Heart left ventricle (tissue), 16 donors: ENCODE results near the gene PHC3. TPM values are rescaled to one million over a fixed set of nuclear protein-coding genes. Genes with fewer than 3 reads are reported as not detected.

Experiments used
- ATAC-seq, 4 donors: fragments of 200-7000 bp; cut with Tn5 transposase; one replicate each; pipeline ENCODE4 v1.9.1; 2020 to 2022; ENCODE audit warnings: moderate library complexity in 4 of 4, mild to moderate bottlenecking in 3 of 4, moderate number of reproducible peaks in 1 of 4
- DNase-seq, 5 donors: peaks; one replicate each; pipeline ENCODE4 v3.0.0-alpha.2; 2020
- H3K27ac ChIP-seq, 12 donors: fragments of 200-600 bp; sonication (generic) in 4 of 12; one replicate each; pipeline versions ENCODE4 v1.5.0 to v1.8.0; 2016 to 2022; ENCODE audit warnings: mild to moderate bottlenecking in 2 of 12
- H3K27me3 ChIP-seq, 9 donors: fragments of 200-600 bp; sonication (generic) in 2 of 9; one replicate each; pipeline versions ENCODE4 v1.5.1 to v1.8.0; 2016 to 2022; ENCODE audit warnings: mild to moderate bottlenecking in 3 of 9
- H3K36me3 ChIP-seq, 9 donors: fragments of 200-600 bp; sonication (generic) in 2 of 9; one replicate each; pipeline versions ENCODE4 v1.5.0 to v1.8.0; 2018 to 2022; ENCODE audit warnings: mild to moderate bottlenecking in 2 of 9
- H3K4me1 ChIP-seq, 12 donors: fragments of 200-600 bp; sonication (generic) in 4 of 12; one replicate each; pipeline versions ENCODE4 v1.5.0 to v1.8.0; 2016 to 2022; ENCODE audit warnings: mild to moderate bottlenecking in 3 of 12
- H3K4me3 ChIP-seq, 12 donors: fragments of 200-600 bp; sonication (generic) in 4 of 12; one replicate each; pipeline versions ENCODE4 v1.5.0 to v1.8.0; 2017 to 2022; ENCODE audit warnings: mild to moderate bottlenecking in 9 of 12, moderate library complexity in 4 of 12
- H3K9me3 ChIP-seq, 12 donors: fragments of 200-600 bp; sonication (generic) in 4 of 12; one replicate each; pipeline versions ENCODE4 v1.5.0 to v1.8.0; 2016 to 2022; ENCODE audit warnings: mild to moderate bottlenecking in 1 of 12
- POLR2A ChIP-seq, 2 donors: fragments of 450-650 bp; IDR thresholded peaks; one replicate each; pipeline ENCODE4 v1.6.1; 2017; ENCODE audit warnings: antibody characterized with exemption in 2 of 2, mild to moderate bottlenecking in 2 of 2, moderate library complexity in 2 of 2
- WGBS, 4 donors: extraction: QIAGEN DNeasy Blood & Tissue Kit in 2 of 4; methylation state at CpG; one replicate each; pipeline versions ENCODE4 v1.1.5 to v1.1.7; 2013 to 2018; 5-methylcytosine and 5-hydroxymethylcytosine counted together
- intact Hi-C, 10 donors: fragments of 100-400 bp; cut with DNase I; formaldehyde crosslinking; loops; one replicate each; pipeline versions ENCODE4 v1.11.1 to v1.14.2; 2022
- polyA plus RNA-seq, 2 donors: library from polyadenylated mRNA; stranded (reverse); fragments of 200-250 nt; gene quantifications; one replicate each; pipeline ENCODE4 v1.2.3, GENCODE V29; 2013
- total RNA-seq, 9 donors: library from RNA; depleted of rRNA in 2 of 9; stranded (reverse); fragments of >200 nt in 2 of 9; fragmentation: NEBNext Ultra II Directional in 3 of 9; extraction: Animal tissue kit (Norgen Biotek cat#: 25700) in 3 of 9; gene quantifications; one replicate each; pipeline versions ENCODE4 v1.1.0 to v1.2.4, GENCODE V29; 2016 to 2023
- TF ChIP-seq, protein P1 (sequence below), 12 donors: fragments of 200-600 bp; sonication (generic) in 4 of 12; IDR thresholded peaks; one replicate each; pipeline versions ENCODE4 v1.5.0 to v1.8.0; 2018 to 2022; ENCODE audit warnings: antibody characterized with exemption in 12 of 12, mild to moderate bottlenecking in 5 of 12
- donor health status: ischemic (EF 13 %, LVEDD 7.1; RV severe dilation, severe dysfunction).
- donor health status: healthy with polysubstance abuse.
- donor health status: DM: no; HTN: yes; CAD: no.
- donor health status: DM: no; HTN: no; CAD: no.
- donor health status: ischemic (EF 25% LVEDD 6.9; RV normal size, moderate dysfunction).
- donor health status: ischemic (EF 25% LVEDD 5.7; RV mildly dilated, moderate dysfunction).
- donor health status: healthy.
- donor health status: DM: yes; HTN: yes; CAD: no.
- donor health status: ischemic (EF 35%, LVEDD 5.7; RV mildly dilated, moderate dysfunction).
- donor health status: nonischemic (EF 11% LVEDD 7.7; RV severe dilation, severe dysfunction).
- donor health status: DM: yes; HTN: yes; CAD: no.
- donor health status: PGD.
- donor health status: ischemic (EF 29% LVEDD 5.4; RV normal size, mild dysfunction).
- donor health status: nonischemic (EF 23%, LVEDD 6.1; RV moderate dilation, normal function).

The PHC3 gene
- total and polyA plus RNA-seq, 11 donors: 5.7 to 83.8 (median 42.4) TPM

- 78 to 86% (median 82%) methylated on average over 1 of the region's 1 CpG for WGBS, 4 donors
- H3K27ac ChIP-seq: no peak overlapping the region
- DNase-seq: no peak
Measured at GRCh38 chr3:170098753-170099152, 82.8 kb downstream of the PHC3 start.

GRCh38 chr3:170096342-170096741 lies 85.2 kb downstream of the PHC3 start:
- no peak overlapping the region for H3K27ac ChIP-seq
- WGBS, 4 donors: 87 to 93% (median 90%) methylated on average over 3 of the region's 3 CpGs
- DNase-seq: no peak
- no peak for ATAC-seq
- no peak overlapping the region for H3K4me3 ChIP-seq
- intact Hi-C loops: loop anchor here in 1 of 10 donors (5.0 kb wide), 1 partner anchor 114 kb away; no protein-coding TSS in a partner anchor
- H3K4me1 ChIP-seq: no peaks in the 10 kb centered on the region
- peaks cover 0 to 100% (median 97%) of the 10 kb centered on the region in 9 donors for H3K36me3 ChIP-seq
- H3K27me3 ChIP-seq: no peaks in the 10 kb centered on the region
- TF ChIP-seq POLR2A (IDR thresholded peaks at IDR 0.05): no peak
- TF ChIP-seq, protein P1, sequence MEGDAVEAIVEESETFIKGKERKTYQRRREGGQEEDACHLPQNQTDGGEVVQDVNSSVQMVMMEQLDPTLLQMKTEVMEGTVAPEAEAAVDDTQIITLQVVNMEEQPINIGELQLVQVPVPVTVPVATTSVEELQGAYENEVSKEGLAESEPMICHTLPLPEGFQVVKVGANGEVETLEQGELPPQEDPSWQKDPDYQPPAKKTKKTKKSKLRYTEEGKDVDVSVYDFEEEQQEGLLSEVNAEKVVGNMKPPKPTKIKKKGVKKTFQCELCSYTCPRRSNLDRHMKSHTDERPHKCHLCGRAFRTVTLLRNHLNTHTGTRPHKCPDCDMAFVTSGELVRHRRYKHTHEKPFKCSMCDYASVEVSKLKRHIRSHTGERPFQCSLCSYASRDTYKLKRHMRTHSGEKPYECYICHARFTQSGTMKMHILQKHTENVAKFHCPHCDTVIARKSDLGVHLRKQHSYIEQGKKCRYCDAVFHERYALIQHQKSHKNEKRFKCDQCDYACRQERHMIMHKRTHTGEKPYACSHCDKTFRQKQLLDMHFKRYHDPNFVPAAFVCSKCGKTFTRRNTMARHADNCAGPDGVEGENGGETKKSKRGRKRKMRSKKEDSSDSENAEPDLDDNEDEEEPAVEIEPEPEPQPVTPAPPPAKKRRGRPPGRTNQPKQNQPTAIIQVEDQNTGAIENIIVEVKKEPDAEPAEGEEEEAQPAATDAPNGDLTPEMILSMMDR (IDR thresholded peaks at IDR 0.05): no peak
- no peaks in the 10 kb centered on the region for H3K9me3 ChIP-seq

More at GRCh38 chr3:170098753-170099152, 82.8 kb downstream of the PHC3 start:
- no peak overlapping the region for H3K4me3 ChIP-seq
- TF ChIP-seq, protein P1 (IDR thresholded peaks at IDR 0.05): no peak
- TF ChIP-seq POLR2A (IDR thresholded peaks at IDR 0.05): no peak
- no peaks in the 10 kb centered on the region for H3K9me3 ChIP-seq
- no peaks in the 10 kb centered on the region for H3K4me1 ChIP-seq
- H3K36me3 ChIP-seq: peaks cover 0 to 100% (median 99%) of the 10 kb centered on the region in 9 donors
- ATAC-seq: no peak
- intact Hi-C loops: loop anchor here in 1 of 10 donors (5.0 kb wide), 1 partner anchor 116 kb away; no protein-coding TSS in a partner anchor
- no peaks in the 10 kb centered on the region for H3K27me3 ChIP-seq

DNA sequence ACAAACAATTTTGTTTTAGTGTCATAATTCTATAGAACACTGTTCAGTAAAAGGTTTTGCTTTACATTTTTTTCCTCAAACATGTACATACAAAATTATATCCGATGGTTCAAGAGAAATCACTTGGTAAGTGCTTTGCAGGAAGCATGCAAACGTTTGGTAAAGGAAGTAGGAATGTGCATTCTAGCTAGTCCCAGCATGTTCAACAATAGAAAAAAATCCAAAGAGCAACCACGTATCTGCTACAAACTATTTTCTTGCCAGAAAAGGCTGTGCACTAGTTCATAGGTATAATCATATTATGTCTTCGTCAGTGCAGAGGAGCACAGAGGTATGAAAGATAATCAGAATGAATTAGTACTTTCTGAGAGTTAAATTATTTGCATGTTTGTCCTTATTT lies 85.8 kb downstream of the PHC3 start:
- 75 to 80% (median 78%) methylated on average over 4 of the region's 4 CpGs for WGBS, 4 donors
- Histone ChIP-seq H3K4me3 (no peak overlapping the region), H3K9me3 (no peaks in the 10 kb centered on the region), H3K4me1 (no peaks in the 10 kb centered on the region), H3K27ac (no peak overlapping the region), H3K36me3 (peaks cover 0 to 99% (median 94%) of the 10 kb centered on the region in 9 donors), H3K27me3 (no peaks in the 10 kb centered on the region)
- ATAC-seq (no peak), DNase-seq (no peak)
- TF ChIP-seq, protein P1 (IDR thresholded peaks at IDR 0.05): no peak
- TF ChIP-seq POLR2A (IDR thresholded peaks at IDR 0.05): no peak
- intact Hi-C loops: loop anchor here in 1 of 10 donors (5.0 kb wide), 1 partner anchor 113 kb away; no protein-coding TSS in a partner anchor

DNA sequence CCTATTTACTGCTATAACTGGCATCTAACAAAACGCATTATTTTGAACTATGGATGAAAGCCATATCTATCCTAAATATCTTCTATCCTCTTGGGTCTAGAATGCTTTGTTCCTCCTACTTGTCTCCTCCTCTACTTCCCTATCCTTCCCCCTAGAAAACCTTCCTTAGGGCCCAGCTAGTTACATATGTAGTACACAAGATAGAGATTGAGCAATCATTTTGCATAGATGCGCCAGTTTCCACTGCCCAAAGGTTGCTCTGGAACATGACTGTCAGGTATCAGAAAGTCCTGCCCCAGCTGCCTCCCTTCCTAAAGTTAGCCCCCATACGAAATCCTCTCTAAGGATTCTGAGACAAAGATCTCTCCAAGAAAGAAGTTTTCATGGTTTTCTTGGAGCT lies 88.6 kb downstream of the PHC3 start:
- ATAC-seq: no peak
- intact Hi-C loops: no loop called here
- no peaks in the 10 kb centered on the region for H3K9me3 ChIP-seq
- TF ChIP-seq POLR2A (IDR thresholded peaks at IDR 0.05): no peak
- TF ChIP-seq, protein P1 (IDR thresholded peaks at IDR 0.05): no peak
- H3K4me1 ChIP-seq: no peaks in the 10 kb centered on the region
- H3K36me3 ChIP-seq: peaks cover 0 to 95% (median 75%) of the 10 kb centered on the region in 9 donors
- H3K27ac ChIP-seq: no peak overlapping the region
- no peak overlapping the region for H3K4me3 ChIP-seq
- 93 to 98% (median 96%) methylated on average over 3 of the region's 3 CpGs for WGBS, 4 donors
- no peaks in the 10 kb centered on the region for H3K27me3 ChIP-seq
- no peak for DNase-seq
